Suppressor macrophage treated with lipopolysaccharide for 1 hour (primary cell): Measurements from ENCODE around the gene DHRS7C.
"Not testable (repeated sequence)": the region's sequence is repeated elsewhere in the genome, so short reads cannot be mapped to it uniquely, and the experiment has no call there.

ENCODE experiments used
- DNase-seq, 3 donors: peaks; one replicate each; pipeline ENCODE4 v3.0.0-alpha.2; 2020 to 2022

Gene DHRS7C

DNA sequence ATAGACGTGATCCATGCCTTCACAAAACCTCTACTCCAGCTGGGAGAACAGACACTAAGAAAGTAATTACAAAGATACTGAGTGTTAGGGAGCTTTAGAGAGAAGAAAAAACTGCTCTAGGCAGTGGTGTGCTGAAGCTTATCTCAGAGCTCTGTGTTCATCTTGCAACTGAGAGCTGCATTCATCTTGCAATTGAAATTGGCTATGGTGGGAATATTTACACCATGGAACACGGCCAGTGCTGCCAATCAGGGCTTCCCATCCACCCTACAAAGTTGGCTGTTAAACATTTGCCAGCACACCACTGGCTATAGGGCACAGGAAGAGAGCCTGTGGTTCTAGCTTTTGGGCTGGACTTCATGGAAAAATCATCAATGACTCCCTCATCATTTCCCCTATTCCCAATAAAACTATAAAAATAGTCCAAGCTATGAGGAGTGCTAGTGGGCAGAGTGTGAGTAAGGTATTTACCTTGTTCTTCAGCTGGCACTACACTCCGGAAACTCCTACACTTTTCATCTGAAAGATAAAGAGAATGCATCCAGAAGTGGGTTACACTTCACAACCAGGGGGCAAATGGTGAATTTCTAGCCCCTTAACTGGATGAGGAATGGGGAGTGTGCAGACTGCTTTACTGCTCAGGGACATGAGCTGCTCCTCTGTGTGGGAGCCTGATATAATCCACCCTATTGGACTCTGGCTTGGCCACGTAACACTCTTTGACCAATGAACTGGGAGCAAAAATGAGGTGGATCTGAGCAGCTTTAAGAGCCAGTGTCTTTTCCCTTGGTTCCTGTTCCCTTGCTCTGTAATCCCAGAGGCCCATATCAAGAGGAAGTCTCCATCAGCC lies 18.9 kb upstream of the DHRS7C start:
- no peak for DNase-seq

- no peak for DNase-seq
Measured at GRCh38 chr17:9809409-9809808, 18.0 kb upstream of the DHRS7C start.

DNA sequence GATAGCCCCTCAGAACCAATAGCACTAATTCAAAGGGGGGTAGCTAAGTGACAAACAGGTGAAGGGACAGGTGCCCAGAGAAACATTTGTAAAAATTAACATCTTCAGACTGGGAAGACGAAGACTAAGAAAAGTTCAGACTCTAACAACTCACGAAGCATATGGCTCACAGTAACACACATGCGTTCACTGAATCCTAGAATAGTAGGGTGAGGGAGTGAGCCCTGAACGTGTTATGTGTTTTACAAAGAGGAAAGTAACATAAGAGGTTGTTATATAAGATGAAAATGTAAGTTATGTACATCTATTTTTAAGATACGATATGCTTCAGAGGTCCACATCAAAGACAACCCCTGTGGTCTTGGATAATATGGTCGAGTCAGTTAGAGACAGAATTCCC lies 15.3 kb upstream of the DHRS7C start:
- DNase-seq, result peak in 1 of 3 donors; percentile 1

GRCh38 chr17:9805769-9806168 lies 14.4 kb upstream of the DHRS7C start:
- no peak for DNase-seq

- no peak for DNase-seq
Measured at GRCh38 chr17:9802697-9803096, 11.3 kb upstream of the DHRS7C start.

DNA sequence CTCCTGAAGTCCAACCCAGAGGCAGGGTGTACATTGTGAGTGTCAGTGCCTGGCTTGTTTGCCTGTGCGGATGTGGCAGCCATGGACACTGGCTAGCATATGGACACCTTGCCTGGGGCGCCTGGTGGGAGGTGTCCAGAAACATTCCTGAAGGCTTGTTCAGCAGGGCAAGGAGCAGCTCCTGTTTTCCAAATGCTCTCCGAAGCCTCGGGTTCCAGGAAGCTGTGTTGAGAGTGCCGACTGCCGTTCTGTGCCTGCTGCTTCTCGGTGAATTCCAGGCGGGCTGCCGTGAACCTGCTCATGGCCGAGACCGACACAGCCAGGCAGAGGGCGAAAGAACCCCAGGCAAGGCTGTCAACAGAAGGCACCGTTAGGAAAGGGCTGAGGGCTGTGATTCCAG lies 10.9 kb upstream of the DHRS7C start:
- peak in 1 of 3 donors; percentile 11 for DNase-seq

DNA sequence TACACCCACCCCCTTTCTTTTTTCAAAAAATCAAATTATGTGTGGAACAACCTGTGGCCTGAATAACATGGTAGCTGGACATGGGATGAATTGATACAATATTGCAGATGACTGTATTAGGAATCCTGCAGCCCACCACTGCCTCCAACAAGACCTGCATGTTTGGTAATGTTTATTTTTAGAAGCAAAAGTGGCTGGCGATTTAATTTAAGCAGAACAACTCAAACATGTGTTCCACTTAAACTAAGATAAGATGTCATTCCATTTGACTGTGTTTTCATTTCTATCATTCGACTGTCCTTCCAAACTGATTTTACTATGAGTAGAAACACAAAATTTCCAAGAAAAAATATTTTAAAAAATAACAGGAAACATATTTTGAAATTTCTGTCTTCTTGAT lies 10.1 kb upstream of the DHRS7C start:
- DNase-seq, result no peak

DNA sequence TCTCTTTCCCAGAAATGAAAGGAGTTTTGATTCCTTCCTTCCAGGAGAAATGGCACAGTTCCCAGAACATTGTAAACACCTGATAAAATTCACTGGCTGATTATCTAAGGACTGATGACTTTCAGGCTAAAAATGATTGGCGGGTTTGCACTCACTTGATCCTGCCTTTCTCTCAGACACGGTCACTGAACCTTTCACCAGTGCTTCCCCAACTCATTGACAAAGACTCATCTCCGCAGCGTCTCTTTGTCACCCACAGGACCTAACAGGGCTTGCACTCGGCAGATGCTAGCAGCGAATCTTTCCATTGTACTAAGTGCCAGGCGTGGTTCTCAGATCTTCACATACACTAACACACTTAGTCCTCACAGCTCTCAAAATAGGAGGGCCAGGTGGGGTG lies 7.3 kb upstream of the DHRS7C start:
- DNase-seq, result peak in 1 of 3 donors; percentile 17

DNA sequence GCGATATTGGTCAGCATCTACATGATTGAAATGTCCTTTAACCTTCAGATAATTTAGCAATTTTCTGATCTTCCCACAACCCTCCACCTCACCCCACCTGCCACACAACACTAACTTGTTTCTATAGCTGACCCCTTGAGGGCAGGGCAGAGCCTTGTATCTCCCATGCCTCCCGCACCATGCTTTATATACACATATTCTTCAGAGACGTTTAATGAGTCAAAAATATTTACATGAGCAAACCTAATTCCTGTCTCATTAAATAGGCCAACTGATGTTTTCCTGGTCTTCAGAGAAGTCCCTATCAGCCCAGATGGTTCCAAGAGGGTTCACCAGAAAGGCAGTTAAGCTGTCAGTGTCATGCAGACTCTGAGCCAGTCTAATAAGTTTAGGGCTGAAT lies 6.6 kb upstream of the DHRS7C start:
- peak in 1 of 3 donors; percentile 17 for DNase-seq

DNA sequence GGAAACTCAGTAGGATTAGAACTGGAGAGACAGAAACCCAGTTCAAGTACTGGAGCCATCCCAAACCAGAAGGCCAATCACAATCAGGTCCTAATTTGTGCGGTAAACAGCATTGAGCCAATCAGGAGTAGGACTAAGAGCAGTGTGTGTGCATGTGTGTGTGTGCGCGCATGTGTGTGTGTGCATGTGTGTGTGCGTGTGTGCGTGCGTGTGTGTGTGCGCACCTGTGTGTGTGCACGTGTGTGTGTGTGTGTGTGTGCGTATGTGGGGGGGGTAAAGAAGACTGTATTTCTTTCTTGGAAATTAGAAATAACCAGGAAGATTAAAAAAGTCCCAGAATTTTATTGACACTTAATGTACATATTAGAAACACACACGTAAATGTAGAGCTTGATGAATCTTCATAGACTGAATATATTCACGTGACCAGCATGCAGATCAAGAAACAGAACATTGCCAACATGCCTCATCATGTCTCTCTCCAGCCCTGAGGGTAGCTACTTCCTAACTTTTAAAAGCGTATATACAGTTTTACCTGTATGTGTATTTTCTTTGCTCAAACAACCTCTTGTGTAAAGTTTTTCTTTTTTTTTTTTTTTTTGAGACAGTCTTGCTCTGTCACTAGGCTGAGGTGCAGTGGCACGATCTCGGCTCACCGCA lies 919 bp upstream of the DHRS7C start:
- DNase-seq, result no peak

GRCh38 chr17:9790316-9790715 lies 1.1 kb downstream of the DHRS7C start:
- no peak for DNase-seq

- no peak for DNase-seq
Measured at GRCh38 chr17:9788601-9789000, 2.8 kb downstream of the DHRS7C start.

DNA sequence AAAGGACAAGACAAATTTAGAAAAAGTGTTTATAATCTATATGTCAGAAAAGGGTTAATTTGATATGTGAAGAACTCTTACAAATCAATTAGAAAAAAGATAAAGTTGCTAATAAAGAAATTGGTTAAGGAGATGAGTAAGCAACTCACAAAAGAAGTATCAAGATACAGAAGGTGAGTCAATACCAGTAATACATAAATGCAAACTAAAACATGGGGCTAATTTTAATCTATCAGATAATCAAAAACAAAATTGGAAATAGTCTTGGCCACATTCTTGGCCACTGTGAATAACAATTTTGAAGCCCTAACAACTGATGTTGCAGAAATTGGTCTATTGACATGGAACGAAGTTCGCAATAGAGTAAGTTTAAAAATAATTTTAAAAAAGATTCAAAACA lies 6.8 kb downstream of the DHRS7C start:
- DNase-seq, result no peak

GRCh38 chr17:9783465-9783864 lies 7.9 kb downstream of the DHRS7C start:
- not testable (repeated sequence) for DNase-seq

GRCh38 chr17:9783050-9783449 lies 8.3 kb downstream of the DHRS7C start:
- no peak for DNase-seq

GRCh38 chr17:9780552-9780951 lies 10.8 kb downstream of the DHRS7C start:
- no peak for DNase-seq

DNA sequence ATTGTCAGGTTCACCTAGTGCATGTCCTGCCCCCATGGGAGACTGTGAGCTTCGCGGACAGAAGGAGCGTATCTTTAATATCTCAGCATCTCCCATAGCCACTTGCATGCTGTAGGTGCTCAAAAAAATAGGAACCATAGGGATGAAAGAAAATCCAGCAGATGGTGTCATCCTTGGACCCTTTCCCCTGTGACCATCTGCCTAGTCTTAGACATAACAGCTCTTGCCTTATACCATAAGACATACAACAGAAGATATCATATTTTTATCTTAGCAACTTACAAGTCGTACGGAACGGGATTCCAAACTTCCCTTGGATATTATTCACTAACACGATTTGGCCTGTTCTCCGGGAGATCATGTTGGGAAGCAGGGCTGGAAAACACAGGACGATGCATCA lies 14.5 kb downstream of the DHRS7C start:
- no peak for DNase-seq

GRCh38 chr17:9772658-9773057 lies 18.7 kb downstream of the DHRS7C start:
- DNase-seq, result no peak

DNA sequence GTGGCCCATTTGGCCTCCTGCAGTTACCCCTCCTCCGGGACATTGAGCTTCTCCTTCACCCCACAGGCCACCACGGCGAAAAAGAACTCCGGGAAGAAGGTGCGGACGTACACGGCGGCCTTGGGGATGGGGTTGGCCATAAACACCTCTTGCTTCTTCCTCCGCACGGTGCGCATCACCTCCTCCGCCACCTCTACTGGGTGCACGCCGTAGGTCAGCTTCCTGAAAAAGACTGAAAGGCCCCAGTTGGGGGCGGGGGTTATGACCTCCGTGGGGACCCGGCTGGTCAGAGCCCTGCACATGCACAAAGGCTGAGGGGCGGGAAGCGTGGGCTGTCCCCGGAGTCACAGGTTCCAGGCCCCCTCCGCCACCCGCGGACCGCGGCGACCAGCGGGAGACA lies 19.9 kb downstream of the DHRS7C start:
- no peak for DNase-seq

- DNase-seq, result no peak
Measured at GRCh38 chr17:9769036-9769695, 22.2 kb downstream of the DHRS7C start.

DNA sequence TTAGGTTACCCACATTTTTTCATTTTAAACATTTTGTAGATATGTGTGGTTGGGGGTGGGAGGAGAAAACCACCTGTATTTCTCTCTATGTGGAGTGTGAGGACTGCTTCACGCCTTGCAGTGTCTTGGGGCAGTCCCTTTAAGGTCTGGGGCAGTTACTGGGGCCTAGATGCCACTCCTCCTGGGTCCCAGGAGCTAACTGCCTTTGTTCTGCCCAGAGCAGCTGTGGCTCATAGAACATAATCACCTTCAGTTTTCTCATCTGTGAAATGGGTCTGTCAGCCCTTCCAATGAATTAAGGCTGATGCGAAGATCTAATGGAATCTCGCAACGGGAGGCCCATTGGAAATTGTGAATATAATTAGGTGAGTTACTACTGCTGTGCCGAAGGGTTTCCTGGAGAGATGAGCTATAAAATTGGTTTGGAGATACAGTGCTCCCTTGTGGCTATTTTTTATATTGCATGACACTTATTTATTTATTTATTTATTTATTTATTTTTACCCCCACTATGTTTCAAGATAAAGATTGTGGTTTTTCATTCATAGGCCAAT lies 22.9 kb downstream of the DHRS7C start:
- DNase-seq, result peak; percentile 41 to 68 (median 49)

GRCh38 chr17:9767432-9767991 lies 23.9 kb downstream of the DHRS7C start:
- no peak for DNase-seq

DNA sequence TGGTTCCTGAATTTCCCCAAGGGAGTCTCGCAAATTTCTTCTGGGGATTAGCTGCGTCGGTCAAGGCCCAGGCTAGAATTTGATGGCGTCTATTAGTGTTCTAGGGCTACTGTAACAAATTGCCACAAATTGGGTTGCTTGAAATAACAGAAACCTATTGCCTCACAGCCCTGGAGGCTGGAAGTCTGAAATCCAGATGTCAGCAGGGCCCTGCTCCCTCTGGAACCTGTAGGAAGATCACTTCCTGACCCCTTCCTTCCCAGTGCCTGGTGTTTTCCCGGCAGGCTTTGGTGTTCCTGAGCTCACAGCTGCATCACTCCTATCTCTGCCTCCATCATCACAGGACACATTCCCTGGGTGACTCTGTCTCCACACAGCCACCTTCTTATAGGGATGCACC lies 24.4 kb downstream of the DHRS7C start:
- no peak for DNase-seq
